WI38 (cell line): ENCODE measurements around the gene ASPM.

Experiments
- H3K4me3 ChIP-seq: 2 replicates; pipeline ENCODE4 v1.5.1; 2011; ENCODE audit warnings: low read depth, mild to moderate bottlenecking, control low read depth, low read length
- TF ChIP-seq, protein P1 (sequence below): IDR thresholded peaks from 2 replicates; pipeline ENCODE4 v1.5.1; 2012; ENCODE audit warnings: low read depth, mild to moderate bottlenecking, control low read depth, low read length

The ASPM gene

DNA sequence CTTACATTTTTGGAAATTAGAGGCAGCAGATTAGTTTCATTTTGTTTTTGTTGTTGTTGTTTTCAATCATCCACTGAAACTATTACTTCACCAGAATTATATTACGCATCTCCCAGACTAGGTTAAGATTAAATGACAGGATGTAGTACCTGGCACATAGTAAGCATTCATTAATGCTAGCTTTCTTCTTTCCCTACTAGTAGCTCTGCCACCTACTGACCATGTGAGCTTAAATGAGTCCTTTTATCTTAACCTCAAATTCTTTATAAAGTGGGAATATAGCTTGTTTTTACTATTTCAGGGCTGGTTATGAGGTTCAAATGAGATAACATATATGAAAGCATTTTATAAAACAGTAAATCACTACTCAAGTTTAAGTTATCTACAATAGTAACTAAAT lies 10.2 kb upstream of the ASPM start:
- no peak overlapping the region for H3K4me3 ChIP-seq
- TF ChIP-seq, protein P1, sequence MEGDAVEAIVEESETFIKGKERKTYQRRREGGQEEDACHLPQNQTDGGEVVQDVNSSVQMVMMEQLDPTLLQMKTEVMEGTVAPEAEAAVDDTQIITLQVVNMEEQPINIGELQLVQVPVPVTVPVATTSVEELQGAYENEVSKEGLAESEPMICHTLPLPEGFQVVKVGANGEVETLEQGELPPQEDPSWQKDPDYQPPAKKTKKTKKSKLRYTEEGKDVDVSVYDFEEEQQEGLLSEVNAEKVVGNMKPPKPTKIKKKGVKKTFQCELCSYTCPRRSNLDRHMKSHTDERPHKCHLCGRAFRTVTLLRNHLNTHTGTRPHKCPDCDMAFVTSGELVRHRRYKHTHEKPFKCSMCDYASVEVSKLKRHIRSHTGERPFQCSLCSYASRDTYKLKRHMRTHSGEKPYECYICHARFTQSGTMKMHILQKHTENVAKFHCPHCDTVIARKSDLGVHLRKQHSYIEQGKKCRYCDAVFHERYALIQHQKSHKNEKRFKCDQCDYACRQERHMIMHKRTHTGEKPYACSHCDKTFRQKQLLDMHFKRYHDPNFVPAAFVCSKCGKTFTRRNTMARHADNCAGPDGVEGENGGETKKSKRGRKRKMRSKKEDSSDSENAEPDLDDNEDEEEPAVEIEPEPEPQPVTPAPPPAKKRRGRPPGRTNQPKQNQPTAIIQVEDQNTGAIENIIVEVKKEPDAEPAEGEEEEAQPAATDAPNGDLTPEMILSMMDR = no peak

DNA sequence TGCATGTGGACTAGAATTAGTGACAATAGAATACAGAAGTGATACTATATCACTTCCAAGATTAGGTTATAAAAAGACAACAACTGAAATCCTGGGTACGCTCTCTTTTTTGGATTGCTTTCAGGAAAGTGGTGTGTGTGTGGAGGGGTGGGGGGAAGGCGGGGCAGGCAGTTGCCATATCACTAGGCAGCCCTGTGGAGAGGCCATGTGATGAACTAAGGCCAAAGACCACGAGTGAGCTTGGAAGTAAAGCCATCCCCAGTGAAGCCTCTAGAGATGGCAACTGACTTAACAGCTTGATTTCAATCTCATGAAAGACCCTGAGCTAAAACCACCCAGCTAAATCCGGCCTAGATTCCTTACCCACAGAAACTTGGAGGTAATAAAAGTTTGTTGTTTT lies 6.2 kb upstream of the ASPM start:
- no peak overlapping the region for H3K4me3 ChIP-seq
- TF ChIP-seq, protein P1 = no peak

DNA sequence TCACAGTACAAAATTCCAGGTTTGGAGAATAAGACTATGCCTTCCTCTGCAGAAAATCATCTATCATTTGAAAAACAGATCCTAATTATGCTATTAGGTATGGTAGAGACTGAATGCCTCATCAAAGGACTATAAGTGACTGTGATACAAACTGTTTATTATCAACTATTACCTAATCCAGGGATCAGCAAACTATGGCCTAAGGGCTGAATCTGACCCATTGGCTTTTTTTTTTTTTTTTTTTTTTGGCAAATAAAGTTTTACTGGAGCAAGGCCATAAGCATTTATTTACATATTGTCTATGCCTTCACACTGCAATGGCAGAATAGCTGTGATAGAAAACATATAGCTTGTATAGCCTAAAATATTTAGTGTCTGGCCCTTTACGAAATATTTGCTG lies 4.7 kb upstream of the ASPM start:
- TF ChIP-seq, protein P1 = no peak
- no peak overlapping the region for H3K4me3 ChIP-seq

DNA sequence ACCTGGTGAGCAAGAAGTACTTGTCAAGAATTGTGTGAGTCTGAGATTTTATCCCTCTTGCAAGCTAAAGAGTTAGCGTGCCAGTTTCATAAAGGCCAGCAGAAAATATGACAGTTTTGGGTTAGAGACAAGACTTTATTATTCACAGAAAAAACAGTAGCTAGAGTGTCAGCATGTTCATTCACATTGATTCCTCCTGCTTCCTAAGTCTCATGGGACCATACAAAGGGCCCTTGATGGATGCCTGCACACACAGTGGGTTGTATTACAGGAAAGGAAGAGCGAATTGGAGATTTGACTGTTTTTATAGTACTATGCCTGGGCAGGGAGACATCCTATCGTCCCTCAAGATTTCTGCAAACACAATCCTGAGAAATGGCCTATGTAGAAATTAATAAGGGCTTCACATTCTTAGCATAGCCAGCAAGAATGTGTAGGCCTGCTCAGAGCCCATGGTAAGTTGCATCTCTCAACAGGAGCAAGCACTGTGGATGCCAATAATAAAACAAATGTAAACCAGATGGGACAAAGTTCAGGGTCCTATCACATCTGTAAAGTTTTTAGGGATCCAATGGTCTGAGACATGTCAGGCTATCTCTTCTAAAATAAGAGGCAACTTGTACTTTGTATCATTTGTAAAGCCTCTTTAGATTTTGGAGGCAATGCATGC lies 4.0 kb upstream of the ASPM start:
- TF ChIP-seq, protein P1 = no peak
- no peak overlapping the region for H3K4me3 ChIP-seq

DNA sequence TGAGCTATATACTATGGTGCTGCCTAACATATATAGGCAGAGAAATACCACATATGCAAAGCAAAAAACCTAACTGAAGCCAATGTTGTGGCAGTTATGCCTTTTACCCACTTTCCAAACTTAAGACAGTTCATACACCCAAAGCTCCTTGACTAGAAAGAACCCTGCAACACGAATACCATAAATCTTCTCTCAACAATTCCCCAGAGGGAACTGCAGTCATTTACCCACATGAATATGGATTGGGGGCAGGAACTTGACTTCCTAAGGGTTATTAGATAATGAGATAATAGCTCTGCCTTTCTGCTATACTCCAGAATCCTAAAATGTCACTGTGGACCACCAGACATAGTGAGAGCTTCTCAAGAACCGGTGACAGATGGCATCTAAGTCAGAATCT lies 2.9 kb upstream of the ASPM start:
- no peak overlapping the region for H3K4me3 ChIP-seq
- TF ChIP-seq, protein P1 = no peak

DNA sequence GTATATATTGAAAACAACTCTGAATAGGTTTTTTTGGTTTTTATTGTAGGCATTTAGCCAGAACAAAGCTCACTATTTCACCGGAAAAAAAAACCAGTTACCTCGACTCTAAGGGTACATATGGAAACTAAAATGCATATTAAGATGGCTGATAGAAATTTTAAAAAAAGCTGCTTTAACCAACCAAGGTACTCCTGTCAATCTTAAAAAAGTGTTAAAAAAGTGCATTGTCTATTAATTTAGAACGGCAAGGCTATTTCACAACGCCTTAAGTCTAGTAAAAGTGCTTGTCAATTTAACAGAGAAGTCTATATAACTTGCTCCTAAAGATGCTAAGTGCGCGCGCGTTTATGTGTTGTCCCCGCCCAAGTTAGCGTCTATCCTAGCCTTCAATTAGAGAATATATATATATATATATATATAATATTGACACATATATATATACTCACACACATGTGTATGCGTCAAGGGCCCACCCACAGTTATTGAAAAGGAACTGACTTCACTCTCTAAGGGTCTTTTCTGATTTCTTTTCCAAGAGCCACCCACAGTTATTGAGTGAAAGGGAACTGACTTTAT lies 934 bp downstream of the ASPM start:
- TF ChIP-seq, protein P1 = no peak
- peak overlapping the region; percentile 81 for H3K4me3 ChIP-seq

DNA sequence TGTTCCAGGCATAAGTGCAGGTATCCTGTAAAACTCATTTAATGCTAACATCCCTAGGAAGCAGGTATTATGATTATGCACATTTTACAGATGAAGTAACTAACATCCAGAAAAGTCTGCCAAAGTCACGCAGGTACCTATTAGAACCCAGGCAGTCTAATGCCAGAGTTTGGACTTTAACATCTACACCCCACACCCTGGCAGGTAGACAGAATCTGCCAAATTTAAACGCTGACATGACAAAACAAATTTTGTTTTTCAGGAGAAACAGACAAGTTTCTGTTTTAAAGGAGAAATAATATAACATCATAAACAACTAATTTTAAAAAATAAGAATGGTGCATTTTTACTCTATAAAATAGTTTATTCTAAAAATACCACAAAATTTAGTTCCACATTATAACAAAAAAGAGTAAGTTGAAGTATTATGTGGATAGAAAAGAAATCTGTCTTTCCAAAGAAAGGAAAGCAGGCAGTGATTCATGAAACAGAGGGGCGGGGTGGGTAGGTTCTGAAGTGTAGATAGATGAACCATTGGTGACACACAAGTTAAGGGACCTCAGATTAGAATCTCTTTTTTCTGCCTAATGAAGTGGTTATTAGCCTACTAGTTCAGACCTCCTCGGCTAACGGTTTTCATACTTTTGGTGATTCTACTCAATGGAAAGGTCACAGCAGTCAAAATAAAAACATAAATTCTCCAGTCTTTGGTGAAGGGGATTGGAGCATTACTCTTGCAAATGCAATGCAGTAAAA lies 1.7 kb downstream of the ASPM start:
- H3K4me3 ChIP-seq = peak overlapping the region; percentile 81

More for the DNA sequence above, 1.7 kb downstream of the ASPM start:
- TF ChIP-seq, protein P1 = no peak
